Transverse colon (tissue), 4 donors: ENCODE data around the gene CTNNBIP1.

ENCODE experiments used
- EP300 ChIP-seq: sonication (generic); formaldehyde crosslinking; IDR thresholded peaks from one replicate; pipeline ENCODE4 v1.6.1; 2017; ENCODE audit warnings: antibody characterized with exemption, low read depth
- POLR2AphosphoS5 ChIP-seq, 3 donors: sonication (generic); formaldehyde crosslinking; IDR thresholded peaks; one replicate each; pipeline ENCODE4 v1.6.1; 2016; ENCODE audit warnings: antibody characterized with exemption in 3 of 3
- TF ChIP-seq, protein P1 (sequence below), 5 experiments: fragments of 200-600 bp in 3 of 5; fragments of 450-650 bp in 2 of 5; sonication (generic) in 3 of 5; IDR thresholded peaks; 1 replicate in 2 of 5; 2 replicates in 3 of 5; pipeline ENCODE4 v1.5.1; 2016 to 2017; ENCODE audit warnings: antibody characterized with exemption in 5 of 5, inconsistent platforms in 3 of 5, mild to moderate bottlenecking in 2 of 5, moderate library complexity in 1 of 5

DNA sequence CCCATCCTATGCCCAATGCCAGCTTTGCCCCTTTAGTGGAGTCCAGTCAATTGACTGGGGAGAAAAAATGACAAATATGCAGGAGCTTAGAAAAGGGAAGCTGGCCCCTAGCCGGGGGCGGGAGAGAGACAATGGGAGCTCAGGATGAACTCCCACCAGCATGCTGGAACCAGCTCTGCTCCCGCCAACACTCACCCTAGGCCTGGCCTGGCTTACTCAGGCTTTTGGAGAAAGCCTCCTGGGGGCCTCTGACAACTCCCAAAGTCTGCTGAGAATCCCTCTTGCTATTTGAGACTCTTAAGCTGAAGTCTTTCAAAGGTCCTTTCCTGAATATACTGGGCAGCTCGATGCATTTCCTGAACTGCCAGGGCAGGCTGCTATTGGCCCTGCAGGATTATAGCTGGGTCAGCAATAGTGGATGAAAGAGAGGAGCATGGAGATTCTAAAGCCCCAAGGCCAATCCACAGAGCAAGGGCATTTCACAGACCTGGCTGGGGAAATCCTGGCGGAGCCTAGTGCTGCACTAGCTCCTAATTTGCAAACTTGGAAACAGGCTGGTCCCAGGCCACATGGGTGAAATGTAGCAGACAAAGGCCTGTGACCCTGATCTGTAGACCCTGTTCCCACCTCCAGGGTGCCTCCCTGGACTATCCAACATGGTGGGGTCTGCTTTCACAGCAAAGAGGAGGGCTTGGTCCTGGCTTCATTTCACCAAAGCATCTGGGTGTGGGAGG, 50.6 kb downstream of the CTNNBIP1 start:
- TF ChIP-seq, protein P1, sequence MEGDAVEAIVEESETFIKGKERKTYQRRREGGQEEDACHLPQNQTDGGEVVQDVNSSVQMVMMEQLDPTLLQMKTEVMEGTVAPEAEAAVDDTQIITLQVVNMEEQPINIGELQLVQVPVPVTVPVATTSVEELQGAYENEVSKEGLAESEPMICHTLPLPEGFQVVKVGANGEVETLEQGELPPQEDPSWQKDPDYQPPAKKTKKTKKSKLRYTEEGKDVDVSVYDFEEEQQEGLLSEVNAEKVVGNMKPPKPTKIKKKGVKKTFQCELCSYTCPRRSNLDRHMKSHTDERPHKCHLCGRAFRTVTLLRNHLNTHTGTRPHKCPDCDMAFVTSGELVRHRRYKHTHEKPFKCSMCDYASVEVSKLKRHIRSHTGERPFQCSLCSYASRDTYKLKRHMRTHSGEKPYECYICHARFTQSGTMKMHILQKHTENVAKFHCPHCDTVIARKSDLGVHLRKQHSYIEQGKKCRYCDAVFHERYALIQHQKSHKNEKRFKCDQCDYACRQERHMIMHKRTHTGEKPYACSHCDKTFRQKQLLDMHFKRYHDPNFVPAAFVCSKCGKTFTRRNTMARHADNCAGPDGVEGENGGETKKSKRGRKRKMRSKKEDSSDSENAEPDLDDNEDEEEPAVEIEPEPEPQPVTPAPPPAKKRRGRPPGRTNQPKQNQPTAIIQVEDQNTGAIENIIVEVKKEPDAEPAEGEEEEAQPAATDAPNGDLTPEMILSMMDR (IDR thresholded peaks at IDR 0.05), result no peak
- TF ChIP-seq POLR2AphosphoS5 (IDR thresholded peaks at IDR 0.05) (no peak), EP300 (no peak)
